ENCODE results near the gene ATP4A.

ATP4A gene

GRCh38 chr19:35524181-35524837, 39.1 kb downstream of the ATP4A start:
- DNase-seq (ENCODE audit: low read depth in 2 of 2), result no peak

GRCh38 chr19:35522745-35523327, 40.6 kb downstream of the ATP4A start:
- DNase-seq (ENCODE audit: low read depth in 2 of 2), result no peak

DNA sequence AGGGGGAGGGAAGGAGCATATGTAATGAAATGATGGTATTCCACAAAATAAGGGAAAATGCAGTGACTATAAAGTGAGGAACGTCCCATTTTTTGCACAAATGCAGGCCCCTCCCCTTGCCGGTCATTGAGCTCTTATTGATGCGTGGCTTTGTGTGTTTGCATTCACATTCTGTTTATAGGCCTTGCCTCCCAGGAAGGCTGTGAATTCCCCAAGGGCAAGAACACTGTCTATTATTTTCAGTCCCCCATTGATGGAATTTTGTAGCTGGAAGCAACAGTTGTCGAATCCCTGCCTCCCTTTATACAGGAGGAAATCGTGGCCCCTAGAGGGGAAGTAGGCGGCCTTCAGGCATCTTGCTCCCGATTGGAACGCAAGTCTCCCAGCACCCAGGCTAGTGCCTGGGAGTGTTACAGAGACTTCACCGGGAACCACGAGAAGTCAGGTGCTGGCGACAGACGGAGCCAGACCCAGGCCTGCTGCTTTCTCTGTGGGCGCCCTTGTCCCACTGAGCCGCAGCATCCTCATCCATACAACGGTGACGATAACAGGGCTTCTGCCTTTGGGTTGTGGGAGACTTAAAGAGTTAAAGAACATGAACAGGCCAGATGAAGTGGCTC, 42.2 kb downstream of the ATP4A start:
- no peak for DNase-seq (ENCODE audit: low read depth in 2 of 2)

GRCh38 chr19:35519291-35519690, 44.2 kb downstream of the ATP4A start:
- DNase-seq (ENCODE audit: low read depth in 2 of 2), result no peak

- DNase-seq (ENCODE audit: low read depth in 2 of 2), result no peak
Observed at GRCh38 chr19:35518313-35518712, 45.1 kb downstream of the ATP4A start.

DNA sequence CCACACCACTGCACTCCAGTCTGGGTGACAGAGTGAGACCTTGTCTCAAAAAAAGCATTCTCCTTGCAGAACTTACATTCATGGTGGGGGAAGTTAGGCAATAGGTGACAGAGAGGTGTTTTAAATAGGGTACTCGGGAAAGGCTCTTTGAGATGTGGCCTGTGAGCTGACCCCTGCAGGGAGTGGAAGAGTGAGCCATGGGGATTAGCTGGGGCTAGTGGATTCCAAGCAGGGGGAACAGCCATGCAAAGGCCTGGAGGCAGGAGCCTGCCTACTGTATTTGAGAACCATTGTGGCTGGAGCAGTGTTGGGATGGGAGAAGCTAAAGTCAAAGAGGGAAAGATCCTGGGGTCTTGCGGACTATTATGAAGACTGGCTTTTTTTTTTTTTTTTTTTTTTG, 46.1 kb downstream of the ATP4A start:
- DNase-seq (ENCODE audit: low read depth in 2 of 2), result no peak

DNA sequence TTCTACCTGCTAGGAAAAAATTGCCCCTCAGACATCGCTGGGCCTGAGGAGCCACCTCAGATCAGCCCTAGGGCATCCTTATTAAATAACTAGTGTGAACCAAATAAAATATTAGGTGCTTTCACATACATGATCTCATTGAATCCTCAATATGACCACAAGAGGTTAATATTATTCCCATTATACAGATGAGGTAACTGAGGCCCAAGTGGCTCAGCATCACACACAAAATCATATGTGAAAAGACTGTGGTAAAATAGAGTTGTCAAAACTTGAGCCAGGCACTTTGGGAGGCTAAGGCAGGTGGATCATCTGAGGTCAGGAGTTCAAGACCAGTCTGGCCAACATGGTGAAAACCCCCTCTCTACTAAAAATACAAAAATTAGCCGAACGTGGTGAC, 47.1 kb downstream of the ATP4A start:
- DNase-seq (ENCODE audit: low read depth in 2 of 2), result no peak

DNA sequence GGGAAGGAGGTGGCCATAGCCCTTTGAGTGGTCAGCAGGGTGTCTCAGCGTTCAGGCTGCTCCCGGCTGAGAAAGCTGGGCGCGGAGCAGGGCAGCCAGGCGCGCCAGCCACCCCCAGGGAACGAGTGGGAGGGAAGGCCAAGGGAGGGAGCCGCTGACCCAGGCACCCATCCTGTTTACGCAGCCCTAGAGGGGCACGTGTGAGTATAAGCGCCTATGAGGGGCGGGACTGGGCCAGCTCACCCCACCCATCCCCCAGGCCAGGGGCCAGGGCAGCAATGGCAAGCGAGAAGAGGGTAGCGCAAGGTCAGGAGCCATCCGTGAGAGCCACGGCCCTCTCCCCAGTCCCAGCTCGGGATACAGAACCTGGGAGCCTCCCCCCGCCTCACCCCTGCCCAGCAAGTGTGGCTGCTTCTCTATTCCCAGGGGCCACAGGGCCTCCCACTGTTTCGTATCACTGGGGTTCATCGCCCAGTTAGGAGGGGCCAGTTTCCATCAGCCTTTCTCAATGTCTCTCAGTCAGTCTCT, 49.1 kb downstream of the ATP4A start:
- DNase-seq (ENCODE audit: low read depth in 2 of 2), result no peak

- no peak for DNase-seq (ENCODE audit: low read depth in 2 of 2)
Observed at GRCh38 chr19:35513628-35514281, 49.7 kb downstream of the ATP4A start, which contains the start of gene DMKN. Gene DMKN, minus strand, starts transcription at chr19:35513649. Its CDS starts 174 bp downstream, at chr19:35513475.

- DNase-seq (ENCODE audit: low read depth in 2 of 2), result no peak
Observed at GRCh38 chr19:35512831-35513627, 50.4 kb downstream of the ATP4A start.

DNA sequence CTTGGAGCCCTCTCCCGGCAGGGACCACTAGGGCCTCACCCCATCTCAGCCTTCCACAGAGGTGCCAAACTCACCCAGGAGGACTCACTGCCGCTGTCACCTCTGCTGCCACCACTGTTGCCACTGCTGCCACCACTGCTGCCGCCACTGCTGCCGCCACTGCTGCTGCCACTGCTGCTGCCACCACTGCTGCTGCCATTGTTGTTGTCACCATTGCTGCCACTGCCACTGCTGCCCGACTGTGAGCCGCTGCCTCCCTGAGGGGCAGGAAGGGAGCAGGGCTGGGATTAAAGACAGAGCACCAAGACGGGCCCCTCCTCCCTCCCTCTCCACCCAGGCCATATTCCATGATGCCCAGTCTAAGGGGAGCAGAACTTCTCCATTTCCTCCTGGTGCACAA, 52.1 kb downstream of the ATP4A start:
- no peak for DNase-seq (ENCODE audit: low read depth in 2 of 2)

DNA sequence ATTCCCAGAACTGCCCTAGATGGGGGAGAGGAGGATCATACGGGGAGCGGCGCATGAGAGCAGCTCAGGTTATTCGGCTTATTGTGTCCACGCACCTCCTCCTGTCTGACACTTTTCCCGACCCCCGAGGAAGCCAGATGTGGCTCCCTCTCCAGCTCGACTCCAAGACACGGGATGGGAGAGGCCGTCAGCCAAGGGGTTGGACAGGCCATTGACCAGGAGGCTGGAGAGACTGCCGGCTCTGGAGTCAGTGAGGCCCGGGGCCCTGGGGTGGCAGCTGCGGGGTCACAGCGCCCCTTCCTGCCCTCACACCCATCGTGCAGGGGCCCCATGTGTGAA, 52.9 kb downstream of the ATP4A start:
- DNase-seq (ENCODE audit: low read depth in 2 of 2), result no peak

GRCh38 chr19:35509861-35510625, 53.4 kb downstream of the ATP4A start:
- peak; percentile 53 to 60 for DNase-seq (ENCODE audit: low read depth in 2 of 2)

DNA sequence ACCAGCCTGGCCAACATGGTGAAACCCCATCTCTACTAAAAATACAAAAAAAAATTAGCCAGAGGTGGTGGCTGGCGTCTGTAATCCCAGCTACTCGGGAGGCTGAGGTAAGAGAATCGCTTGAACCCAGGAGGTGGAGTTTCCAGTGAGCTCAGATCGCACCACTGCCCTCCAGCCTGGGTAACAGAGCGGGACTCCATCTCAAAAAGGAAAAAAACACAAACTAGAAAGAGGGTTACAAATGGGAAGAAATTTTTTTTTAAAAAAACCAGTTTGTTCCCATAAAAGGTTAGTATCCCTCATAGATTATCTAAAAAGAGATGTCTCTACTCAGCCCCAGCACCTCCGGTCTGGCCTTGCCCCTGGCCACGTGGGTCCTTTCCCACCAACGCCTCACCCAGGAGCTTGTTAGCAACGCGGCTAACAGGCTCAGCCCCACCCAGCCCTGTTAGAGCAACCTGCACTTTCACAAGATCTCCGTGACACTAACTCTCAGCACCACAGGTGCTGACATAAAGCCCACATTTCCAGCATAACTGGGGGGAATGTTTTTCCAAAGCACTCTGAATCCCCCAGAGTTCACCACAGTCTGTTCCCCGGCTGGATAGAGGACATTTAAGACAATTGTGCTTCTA, 54.3 kb downstream of the ATP4A start:
- peak in 1 of 2 donors; percentile 11 for DNase-seq (ENCODE audit: low read depth in 2 of 2)

DNA sequence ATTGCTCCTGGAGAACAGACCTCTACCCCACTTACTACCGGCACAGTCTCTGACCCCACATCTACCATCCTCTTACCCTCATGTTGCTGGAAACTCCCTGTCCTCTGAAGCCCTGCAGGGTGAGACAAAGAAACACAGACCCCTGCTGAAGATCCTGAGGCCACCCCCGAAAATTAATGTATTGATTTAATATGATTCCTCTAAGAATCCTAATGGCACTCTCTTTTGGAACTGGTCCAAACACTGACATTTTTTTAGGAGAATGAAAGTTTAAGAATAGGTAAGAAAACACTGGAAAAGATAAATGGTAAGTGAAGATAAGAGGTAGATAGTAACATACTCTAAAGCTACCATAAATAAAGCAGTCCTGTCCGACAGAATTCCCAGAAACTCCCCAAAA, 55.3 kb downstream of the ATP4A start:
- DNase-seq (ENCODE audit: low read depth in 2 of 2), result no peak

DNA sequence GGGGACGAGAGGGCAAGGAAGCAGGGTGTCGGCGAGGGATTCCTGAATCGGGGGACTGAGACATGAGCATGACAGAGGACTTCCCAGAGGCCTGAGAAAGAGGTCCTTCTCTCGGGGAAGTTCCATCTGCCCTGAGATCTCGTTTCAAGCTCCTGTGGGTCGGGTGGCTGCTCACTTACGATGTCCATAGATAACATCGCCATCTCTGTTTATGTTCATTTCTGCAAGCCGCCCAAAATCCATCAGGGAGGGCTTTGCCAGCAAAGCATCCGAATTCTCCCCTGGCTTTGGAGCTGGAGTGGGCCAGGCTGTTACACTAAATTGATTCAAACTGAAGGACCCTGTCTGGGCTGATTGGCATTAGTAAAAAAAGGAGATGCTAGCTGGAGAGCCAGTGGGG, 55.9 kb downstream of the ATP4A start:
- no peak for DNase-seq (ENCODE audit: low read depth in 2 of 2)

- DNase-seq (ENCODE audit: low read depth in 2 of 2), result no peak
Observed at GRCh38 chr19:35506011-35506410, 57.4 kb downstream of the ATP4A start.

- DNase-seq (ENCODE audit: low read depth in 2 of 2), result no peak
Observed at GRCh38 chr19:35502751-35503150, 60.7 kb downstream of the ATP4A start.

GRCh38 chr19:35501684-35502083, 61.8 kb downstream of the ATP4A start:
- DNase-seq (ENCODE audit: low read depth in 2 of 2), result no peak

GRCh38 chr19:35500611-35501010, 62.8 kb downstream of the ATP4A start:
- no peak for DNase-seq (ENCODE audit: low read depth in 2 of 2)

All from stimulated activated CD8-positive, alpha-beta memory T cell treated with anti-CD3 and anti-CD28 coated beads, Interleukin-2, amount 100 ng/mL, for 1 hour (primary cell).